HG03342 (cell line): ENCODE measurements around the gene MKX.
"Not testable (repeated sequence)": the region's sequence is repeated elsewhere in the genome, so short reads cannot be mapped to it uniquely, and the experiment has no call there.

Experiments used
- ATAC-seq: cut with Tn5 transposase; IDR thresholded peaks from one replicate; pipeline ENCODE4 v1.9.1; 2021; ENCODE audit warnings: mild to moderate bottlenecking, moderate library complexity; ENCODE audit not compliant: unreplicated experiment

MKX gene

GRCh38 chr10:27696466-27696865 is 49.2 kb downstream of the MKX start:
- no peak for ATAC-seq

GRCh38 chr10:27695706-27696105 is 49.9 kb downstream of the MKX start:
- ATAC-seq: no peak

GRCh38 chr10:27695088-27695487 is 50.5 kb downstream of the MKX start:
- ATAC-seq: no peak

- no peak for ATAC-seq
Observed at GRCh38 chr10:27692663-27693062, 53.0 kb downstream of the MKX start.

- ATAC-seq: no peak
Observed at GRCh38 chr10:27688991-27689390, 56.6 kb downstream of the MKX start.

- ATAC-seq: no peak
Observed at GRCh38 chr10:27688276-27688675, 57.3 kb downstream of the MKX start.

- ATAC-seq: no peak
Observed at GRCh38 chr10:27687743-27688142, 57.9 kb downstream of the MKX start.

- ATAC-seq: no peak
Observed at GRCh38 chr10:27687326-27687725, 58.3 kb downstream of the MKX start.

GRCh38 chr10:27685681-27686080 is 59.9 kb downstream of the MKX start:
- ATAC-seq: no peak

- no peak for ATAC-seq
Observed at GRCh38 chr10:27683226-27683625, 62.4 kb downstream of the MKX start.

- ATAC-seq: not testable (repeated sequence)
Observed at GRCh38 chr10:27681795-27682194, 63.8 kb downstream of the MKX start.

- no peak for ATAC-seq
Observed at GRCh38 chr10:27680691-27681605, 64.7 kb downstream of the MKX start.

GRCh38 chr10:27680006-27680557 is 65.5 kb downstream of the MKX start:
- ATAC-seq: no peak

- no peak for ATAC-seq
Observed at GRCh38 chr10:27679369-27679912, 66.2 kb downstream of the MKX start.

GRCh38 chr10:27678166-27678565 is 67.5 kb downstream of the MKX start:
- no peak for ATAC-seq

- no peak for ATAC-seq
Observed at GRCh38 chr10:27673065-27673464, 72.6 kb downstream of the MKX start.

- ATAC-seq: no peak
Observed at GRCh38 chr10:27671821-27672220, 73.8 kb downstream of the MKX start.

- no peak for ATAC-seq
Observed at GRCh38 chr10:27664461-27664860, 81.2 kb downstream of the MKX start.

- ATAC-seq: no peak
Observed at GRCh38 chr10:27663621-27664020, 82.0 kb downstream of the MKX start.

- no peak for ATAC-seq
Observed at GRCh38 chr10:27661514-27662286, 83.9 kb downstream of the MKX start.

- no peak for ATAC-seq
Observed at GRCh38 chr10:27660711-27661110, 84.9 kb downstream of the MKX start.
